UCSD-AML1 (cell line): ENCODE results near the gene CHRNB2.

ENCODE experiments used
- DNase-seq: peaks from one replicate; lab custom pipeline; 2025; ENCODE audit not compliant: unreplicated experiment; lab: John Stamatoyannopoulos, UW

CHRNB2 gene

DNA sequence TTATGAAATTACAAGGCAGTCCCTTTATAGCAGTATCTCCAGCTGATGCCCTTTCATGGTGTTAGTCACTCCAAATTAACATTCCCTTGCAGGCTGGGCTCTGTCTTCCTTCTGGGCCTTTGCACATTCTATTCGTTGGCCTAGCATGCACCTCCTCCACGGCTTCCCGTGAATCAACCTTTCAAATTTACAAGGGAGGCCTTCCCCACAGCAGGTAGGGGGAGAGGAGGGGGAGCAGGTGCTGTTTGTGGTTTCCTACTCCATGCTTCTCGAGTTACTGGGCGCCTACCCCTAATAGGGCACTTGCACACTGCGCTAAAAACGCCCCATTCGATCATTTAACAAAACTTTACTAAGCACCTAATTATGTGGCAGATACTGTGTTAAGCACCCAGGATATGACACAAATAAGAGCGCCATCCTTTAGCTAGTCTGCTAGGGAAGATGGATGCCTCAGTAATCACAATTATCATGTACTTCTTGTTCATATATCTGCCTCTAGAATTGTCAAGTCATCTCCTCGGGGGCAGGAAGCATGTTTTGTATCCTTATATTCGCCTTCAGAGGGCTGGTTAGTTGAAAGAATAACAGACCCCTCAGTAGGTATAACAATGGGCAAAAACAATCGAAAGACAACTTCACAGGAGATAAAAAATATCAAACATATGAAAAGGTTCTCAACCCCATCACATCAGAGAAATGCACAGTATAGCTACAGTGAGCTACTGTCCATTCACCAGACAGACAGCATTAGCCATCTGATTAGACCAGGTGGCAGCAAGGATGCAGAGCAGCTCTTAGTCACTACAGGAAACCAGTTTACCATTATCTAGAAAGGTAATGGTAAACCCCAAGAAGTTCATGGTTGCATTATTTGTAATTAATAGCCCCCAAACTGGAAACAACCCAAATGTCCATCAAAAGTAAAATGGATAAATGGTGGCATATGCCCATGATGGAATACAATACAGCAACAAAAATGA is 42.1 kb downstream of the CHRNB2 start:
- no peak for DNase-seq

DNA sequence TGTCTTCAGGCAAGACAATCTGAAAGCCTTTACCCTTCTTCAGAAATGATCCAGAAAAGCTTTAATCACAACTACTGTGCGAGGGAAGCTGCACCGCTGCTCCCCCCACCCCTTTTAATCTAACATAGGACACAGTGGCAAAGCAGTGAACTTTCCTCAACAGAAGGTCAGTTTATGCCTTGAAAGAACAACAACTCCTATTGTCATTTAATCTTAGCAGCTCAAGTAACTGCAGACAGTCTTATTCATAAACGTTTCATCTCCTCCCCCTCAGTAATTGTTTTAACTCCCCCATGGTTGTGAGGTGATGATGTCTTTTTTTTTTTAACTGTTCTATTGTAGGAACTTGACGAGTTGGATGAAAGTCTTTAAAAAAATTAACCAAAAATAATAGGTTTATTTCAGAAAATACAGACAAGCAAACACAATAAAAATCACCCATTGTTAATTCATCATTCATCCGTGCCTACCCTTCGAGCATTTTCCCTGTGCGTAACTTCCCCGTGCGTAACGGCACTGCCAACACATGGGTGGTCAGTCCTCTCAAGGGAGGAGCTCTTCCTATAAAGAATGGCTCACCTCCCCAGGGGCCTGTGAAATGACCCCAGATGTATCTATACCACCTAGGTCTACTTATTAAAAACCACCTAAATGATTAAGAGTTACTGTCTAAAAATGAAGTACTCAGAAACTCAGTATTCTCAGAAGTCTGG is 43.7 kb downstream of the CHRNB2 start:
- DNase-seq, result no peak

DNA sequence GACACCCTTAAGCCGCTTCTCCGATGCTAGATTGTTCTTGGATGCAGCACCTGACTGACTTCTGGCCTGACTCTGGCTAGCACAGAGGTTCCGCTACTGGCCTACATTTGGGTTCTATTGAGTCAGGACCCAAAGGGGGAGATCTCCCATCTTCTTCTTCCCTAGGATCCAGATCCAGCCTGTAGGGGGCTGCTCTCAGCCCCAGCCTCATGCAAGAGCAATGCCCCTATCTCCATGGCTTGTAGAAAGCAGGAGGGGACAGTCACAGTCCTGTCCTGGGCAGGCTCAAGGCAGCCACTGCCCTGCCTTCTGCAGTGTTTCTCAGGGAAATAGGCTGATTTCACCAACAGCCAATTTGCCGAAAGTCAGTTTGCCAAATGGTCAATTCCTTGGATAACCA is 46.7 kb downstream of the CHRNB2 start:
- no peak for DNase-seq

DNA sequence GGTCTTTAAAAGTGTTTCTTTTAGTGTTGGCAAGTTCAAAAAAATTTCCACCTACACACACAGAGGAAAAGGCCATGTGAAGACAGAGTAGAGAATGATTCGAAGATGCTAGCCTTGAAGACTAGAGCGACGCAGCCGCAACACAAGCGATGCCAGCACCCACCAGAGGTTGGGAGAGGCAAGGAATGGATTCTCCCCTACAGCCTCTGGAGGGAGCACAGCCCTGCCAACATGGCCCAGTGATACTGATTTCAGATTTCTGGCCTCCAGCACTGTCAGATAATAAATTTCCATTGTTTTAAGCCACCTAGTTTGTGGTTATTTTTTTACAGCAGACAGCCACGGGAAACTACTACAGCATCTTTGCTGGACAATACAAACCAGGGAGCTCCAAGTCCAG is 47.3 kb downstream of the CHRNB2 start:
- DNase-seq, result no peak

DNA sequence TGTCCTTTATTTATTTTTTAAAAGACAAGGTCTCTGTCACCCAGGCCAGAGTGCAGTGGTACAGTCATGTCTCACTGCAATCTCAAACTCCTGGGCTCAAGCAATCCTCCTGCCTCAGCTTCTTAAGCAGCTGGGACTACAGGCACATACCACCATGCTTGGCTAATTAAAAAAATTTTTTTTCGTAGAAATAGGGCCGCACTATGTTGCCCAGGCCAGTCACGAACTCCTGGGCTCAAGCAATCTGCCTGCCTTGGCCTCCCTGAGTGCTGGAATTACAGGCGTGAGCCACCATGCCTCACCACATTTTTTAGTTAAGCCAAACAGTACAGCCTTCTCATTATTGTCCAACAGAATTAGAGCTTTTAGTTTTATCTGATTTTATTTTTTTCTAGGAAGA is 47.8 kb downstream of the CHRNB2 start:
- DNase-seq, result no peak

DNA sequence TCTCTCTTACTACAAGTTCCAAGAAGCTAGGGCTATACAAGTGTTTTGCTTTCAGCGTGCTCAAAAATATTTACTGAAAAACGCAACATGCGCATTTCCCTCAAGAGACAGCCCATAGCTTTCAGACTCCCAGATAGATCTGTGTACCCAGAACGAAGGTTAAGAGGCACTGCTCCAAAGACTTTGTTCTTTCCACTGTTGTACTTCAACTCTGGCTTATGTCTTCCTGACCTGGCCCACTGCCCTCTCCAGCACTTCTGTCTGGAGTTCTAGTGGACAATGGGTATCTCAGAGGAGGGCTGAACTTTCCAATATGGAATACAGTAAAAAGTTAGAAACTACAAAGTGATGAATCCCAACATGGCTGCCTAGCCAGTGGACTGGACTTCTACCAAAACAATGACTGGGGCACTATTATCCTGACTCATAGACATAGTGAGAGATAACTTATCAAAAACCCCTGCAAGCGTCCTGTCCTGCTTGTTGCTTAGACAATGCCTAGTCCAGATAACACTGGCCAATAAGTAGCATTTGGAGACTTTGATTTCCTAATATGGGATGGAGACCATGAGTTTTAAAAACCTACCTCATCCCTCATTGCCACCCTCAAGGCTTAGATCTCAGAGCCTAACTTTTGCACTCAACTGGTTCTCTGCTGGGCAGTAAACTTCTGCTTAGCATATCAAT is 49.2 kb downstream of the CHRNB2 start:
- DNase-seq, result no peak

DNA sequence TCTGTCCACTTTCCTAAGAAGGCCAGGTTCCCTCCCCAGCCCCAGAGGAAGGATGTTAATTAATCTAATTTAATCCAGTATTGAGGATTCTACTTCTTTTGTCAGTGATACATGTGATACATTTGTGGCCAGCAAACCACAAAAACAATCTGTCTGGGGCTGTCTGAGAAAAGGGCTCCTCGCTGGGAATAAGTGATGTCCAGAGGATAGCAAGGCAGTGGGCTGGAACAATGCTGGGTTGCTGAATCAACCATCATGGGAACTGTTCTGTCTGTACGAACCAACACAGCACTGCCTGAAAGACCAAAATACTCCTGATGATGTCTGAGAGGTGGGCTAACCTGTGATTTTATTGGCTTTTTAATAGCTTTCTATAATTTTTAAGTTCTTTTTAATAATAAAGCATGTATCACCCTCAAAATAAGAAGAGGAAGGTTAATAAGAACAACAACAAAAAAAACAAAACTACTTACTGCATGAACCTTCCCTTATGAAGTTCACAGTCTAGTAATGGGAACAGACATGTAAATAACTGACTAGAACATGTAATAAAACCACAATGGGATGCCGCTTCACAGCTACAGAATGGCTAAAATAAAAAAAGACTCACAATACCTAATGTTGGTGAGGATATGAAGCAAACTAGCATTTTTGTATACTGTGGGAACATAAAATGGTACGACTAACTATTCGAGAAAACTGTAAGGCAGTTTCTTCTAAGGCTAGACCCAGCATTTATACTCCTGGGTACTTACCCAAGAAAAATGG is 51.8 kb downstream of the CHRNB2 start:
- DNase-seq, result no peak

DNA sequence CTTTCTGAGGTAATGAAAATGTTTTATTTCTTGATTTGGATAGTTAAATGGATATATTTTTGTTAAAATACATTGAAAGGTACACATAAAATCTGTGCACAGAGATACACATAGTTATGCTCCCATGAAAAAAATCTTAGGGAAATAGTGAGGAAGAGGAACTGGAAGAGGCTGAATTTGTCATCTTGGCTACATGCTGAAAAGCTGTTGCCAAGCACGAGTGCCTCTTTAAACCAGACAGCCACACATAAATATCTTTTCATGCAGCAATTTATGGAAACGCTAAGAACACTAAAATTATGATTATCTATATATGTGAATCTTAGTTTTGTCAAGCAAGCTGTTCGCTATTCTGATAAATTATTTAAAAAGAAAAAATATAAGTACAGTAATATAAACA is 53.2 kb downstream of the CHRNB2 start:
- no peak for DNase-seq

DNA sequence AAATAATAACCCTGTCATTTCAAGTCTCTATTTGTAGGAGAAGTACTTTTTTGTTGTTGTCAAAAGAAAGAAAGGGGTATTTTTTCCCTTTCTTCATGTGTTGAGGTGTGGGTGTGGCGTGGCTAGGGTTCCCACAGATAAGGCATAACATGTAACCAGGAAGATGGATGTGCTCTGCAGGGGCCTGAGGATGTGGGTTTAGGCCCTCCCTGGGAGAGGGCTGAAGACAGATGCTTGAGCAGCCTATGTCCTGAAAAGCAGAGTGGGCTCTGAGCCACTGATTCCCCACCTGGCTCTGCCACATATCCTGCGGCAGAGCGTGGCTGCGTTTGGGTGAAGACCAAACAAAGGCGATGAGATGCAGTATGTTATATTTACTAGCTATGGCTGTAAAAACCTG is 54.3 kb downstream of the CHRNB2 start:
- DNase-seq, result no peak

DNA sequence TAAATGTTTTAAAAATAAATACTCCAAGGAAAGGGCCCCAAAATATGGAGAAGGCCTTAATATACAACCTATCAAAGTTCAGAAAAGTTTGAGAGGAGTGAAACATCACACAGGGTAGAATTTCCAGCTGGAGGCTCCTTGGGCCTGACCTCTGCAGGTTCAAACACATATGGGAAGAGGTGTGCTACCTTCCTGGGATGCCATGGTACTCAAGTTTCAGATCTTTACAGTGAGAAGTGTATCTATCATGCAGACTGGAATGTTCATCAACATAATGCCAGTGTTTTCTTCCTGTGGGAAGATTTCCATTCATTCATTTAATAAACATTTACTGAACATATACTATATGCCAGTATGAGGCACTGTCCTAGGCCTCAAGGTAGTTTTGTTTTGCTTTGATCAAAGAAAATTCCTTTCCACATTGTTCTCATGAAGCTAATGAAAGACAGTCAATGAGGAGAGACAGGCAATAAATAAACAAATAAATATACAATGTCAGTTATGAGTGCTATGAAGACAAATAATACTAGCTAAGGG is 55.0 kb downstream of the CHRNB2 start:
- no peak for DNase-seq

DNA sequence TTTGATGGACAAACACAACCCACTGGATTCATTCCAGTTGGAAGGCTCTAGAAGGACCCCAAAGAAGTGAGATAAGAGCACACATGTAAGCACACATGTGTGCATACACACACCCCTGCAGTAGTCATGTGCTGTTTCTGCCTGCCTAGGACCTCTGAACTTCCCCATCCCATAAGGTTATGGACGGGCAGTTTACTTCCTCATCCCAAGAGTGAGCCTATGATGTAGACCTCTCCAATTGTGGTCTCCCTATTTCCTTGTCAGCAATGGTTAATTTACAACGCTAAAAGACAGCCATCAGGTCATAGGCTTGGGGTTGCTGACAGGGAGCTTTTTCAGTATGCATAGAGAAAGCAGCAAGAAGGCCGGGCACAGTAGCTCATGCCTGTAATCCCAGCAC is 55.8 kb downstream of the CHRNB2 start:
- DNase-seq, result no peak

DNA sequence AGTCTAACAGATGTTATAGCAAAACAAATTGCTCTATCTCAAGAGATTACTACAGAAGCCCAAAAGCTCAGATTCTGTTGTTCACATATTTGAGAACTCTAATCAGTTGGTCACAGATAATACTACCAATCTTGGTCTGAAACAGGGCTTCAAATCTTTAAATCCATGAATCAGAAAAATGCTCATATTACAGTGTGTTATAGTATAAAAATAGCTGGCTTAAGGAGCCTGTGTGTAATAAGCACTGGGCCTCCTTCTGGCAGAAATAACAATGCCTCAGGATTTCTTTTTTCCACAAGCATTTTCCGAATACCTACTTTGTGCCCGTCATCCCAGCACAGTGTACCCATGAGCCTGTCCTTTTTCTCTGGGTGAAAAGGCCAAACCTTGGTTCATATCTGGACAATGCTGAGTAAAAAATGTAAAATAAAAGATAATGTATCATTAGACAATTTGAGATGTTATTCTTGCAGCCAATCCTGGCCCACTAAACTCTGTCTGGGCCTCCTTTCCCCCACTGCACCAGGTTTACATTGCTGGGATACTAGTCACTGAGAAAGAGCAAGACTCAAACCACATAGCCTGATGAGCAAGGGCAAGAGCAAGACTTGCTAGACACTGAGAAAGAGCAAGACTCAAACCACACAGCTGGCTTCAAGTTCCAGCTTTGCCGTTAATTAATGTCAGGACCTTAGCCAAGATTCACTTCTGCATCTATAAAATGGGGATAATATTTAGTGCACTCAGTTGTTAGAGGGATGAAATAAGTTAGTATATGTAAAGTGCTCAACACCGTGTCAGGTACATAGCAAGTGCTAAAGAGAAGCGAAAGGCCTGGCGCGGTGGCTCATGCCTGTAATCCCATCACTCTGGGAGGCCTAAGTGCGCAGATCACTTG is 57.4 kb downstream of the CHRNB2 start:
- no peak for DNase-seq

DNA sequence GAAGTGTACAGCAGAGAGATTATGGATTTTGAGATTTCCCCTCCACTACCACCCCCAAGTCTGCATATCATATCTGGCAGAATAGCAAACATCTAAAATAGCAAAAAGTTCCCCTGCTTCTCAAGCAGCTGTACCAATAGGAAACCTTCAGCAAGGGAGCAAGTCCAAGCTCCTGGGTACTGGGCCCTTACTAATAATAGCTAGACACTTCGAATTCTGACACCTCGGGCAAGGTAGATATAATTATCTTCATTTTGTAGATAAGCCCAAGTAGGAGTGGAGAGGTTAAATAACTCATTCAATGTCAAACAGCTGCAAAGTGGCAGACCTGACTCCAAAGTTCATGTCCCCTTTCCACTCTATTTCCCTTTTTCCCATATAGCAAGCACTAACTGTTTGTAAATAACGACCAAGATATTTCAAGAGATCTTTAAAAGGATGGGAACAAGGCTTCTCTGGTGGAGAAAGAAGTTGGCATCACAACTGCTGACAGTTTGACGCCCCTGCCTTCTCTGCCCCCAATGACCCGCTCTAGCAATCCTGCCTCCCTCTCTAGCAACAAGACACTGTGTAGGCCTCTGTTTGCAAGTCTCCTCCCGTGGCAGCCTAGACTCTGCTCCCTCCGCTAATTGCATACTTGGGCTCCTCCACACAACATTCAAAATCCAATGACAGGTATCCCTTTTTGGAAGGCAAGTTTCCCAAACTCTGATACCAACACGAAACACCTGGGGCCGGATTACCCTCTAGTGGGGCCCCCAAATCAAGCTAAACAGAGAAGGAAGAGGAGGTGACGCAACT is 59.1 kb downstream of the CHRNB2 start:
- DNase-seq, result no peak

DNA sequence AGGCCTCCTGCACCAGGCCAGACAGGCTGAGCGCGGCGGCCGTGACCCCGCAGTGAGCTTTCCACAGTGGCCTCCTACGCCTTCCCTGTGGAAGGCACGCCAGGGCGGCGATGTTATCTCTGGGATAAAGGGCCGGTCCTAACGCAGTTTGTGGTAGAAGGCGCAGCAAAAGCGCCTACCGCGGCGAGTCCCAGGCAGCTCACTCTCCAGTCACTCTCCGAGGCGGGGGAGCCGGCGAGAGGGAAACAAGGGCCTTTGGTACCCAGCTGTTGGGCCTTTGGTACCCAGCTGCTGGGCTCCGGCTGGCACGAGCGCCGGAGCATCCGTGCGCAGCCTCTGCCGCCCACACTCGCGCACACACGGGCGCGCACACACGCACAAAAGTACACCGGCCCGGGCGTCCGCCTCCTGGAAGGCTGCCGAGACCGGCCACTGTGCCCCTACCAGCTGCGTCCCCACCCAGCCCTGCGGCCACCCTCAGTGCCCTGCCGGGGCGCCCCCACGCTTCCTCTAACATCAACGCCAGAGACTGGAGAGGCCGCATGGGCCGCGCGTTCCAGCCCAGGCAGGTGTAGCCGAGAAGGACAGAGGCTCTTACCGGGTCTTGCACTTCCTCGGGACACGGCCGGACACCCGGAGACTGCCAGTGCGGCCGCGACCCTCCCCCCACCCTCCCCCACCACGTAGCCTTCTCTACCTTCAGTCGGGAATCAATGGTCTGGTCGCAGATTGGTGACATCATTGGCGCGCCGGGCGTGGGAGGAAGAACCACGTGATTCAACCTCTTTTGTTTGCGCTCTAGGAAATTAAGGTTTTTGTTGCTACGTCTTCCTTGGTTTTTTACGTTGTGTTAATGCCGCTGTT is 59.9 kb downstream of the CHRNB2 start:
- peak; percentile 89 for DNase-seq

DNA sequence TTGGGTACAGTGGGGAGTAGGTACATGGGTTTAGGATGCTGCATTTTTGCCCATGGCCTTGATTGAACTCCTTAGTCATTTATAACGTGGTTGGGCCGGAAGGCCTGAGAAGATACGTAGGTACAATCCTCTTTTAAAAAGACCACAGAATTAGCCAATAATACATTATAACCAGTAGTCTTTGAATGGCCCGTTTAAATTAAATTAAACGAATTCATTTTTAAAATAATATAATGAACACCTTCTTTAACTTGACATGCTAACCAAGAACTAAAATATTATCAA is 60.5 kb downstream of the CHRNB2 start:
- no peak for DNase-seq

DNA sequence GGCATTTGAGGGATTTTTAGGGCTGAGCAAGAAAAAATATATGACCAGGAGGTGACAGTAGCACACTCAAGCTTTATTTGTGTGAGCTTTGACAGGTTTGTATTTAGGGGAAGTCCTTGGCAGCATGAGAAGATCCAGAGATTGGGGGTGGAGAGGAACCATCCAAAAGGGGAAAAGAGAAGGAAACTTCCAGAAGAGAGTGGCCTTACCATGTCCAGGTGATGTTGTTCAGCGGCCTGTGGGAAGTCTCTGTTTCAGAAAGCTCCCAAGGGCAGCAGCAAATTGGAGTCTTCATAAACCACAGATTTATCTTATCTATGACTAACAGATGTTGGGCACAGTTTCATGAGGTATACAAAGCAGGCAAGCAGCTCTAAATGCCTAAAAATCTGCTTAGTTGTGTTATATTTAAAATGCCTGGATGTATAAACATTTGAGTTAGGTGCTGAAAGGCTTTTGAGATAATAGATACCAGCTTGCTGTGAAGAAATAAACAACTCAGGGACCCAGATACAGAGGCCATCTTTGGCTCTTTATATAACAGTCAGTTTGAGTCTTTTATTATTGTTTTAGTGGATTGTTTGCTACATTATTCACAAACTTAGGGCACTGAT is 61.6 kb downstream of the CHRNB2 start:
- no peak for DNase-seq
